Fibroblast of lung (primary cell): ENCODE data around the gene PLEKHA5.

Source experiments
- EZH2 ChIP-seq: IDR thresholded peaks from 2 replicates; pipeline ENCODE4 v1.5.1; 2012; ENCODE audit warnings: low read length, control low read depth, mild to moderate bottlenecking; ENCODE audit errors: missing control alignments
- TF ChIP-seq, protein P1 (sequence below), 2 donors: IDR thresholded peaks in 1 of 2; conservative IDR thresholded peaks in 1 of 2; 1 replicate in 1 of 2; 2 replicates in 1 of 2; pipeline ENCODE4 v1.5.1; 2011 to 2012; ENCODE audit warnings: low read length in 2 of 2, control low read depth in 1 of 2, inconsistent platforms in 1 of 2, low read depth in 1 of 2, mild to moderate bottlenecking in 1 of 2

DNA sequence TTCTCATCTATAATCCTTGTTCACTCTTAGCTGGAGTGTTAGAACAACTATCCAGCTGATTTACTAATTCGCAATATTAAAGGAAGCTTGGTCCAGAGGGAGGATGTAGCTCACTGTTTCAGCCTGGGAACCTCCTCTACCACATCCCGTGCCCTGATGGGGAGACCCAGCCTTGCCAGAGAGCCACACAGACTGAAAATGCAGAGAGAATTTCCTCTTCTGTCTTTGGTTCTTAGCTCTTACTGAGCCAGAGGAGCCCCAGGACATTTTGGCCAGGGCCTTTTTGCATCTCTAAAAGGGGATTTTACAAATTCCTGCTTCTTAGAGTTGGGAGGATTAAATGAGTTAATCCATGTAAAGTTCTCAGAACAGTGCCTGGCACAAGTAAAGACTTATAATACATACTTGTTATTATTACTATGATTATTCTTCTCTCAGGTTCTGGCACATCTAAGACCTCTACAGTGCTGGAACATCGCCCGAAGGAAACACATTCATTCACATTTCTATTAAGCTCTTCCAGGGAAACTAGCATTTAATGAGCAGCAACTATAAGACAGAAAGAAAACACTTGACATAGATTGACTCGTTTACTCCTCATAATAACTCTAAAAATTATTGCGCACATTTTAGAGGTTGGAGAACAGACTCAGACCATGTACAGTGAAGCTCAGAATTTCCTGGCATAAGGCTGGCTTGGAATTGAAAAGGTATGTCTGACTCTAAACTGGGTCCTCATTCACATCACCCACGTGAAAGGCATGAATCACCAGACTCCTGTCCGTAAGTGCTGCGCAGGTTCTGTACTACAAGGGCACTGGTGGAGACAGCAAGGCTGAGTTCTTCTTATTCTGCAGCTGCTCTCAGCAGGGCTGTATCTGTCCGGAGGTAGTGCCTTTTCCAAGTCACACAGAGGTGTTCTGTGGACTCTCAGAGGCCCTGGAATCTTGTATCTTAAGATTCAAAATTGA lies 282.0 kb downstream of the PLEKHA5 start:
- TF ChIP-seq, protein P1, sequence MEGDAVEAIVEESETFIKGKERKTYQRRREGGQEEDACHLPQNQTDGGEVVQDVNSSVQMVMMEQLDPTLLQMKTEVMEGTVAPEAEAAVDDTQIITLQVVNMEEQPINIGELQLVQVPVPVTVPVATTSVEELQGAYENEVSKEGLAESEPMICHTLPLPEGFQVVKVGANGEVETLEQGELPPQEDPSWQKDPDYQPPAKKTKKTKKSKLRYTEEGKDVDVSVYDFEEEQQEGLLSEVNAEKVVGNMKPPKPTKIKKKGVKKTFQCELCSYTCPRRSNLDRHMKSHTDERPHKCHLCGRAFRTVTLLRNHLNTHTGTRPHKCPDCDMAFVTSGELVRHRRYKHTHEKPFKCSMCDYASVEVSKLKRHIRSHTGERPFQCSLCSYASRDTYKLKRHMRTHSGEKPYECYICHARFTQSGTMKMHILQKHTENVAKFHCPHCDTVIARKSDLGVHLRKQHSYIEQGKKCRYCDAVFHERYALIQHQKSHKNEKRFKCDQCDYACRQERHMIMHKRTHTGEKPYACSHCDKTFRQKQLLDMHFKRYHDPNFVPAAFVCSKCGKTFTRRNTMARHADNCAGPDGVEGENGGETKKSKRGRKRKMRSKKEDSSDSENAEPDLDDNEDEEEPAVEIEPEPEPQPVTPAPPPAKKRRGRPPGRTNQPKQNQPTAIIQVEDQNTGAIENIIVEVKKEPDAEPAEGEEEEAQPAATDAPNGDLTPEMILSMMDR (conservative IDR thresholded peaks at IDR 0.05 in 1 of 2, IDR thresholded peaks at IDR 0.05 in 1 of 2; ENCODE audit: low read depth in 1 of 2, low read length in 2 of 2) = no peak
- TF ChIP-seq EZH2 = no peak
